ENCODE data around the gene BCAP29. TPM values are rescaled to one million over a fixed set of nuclear protein-coding genes. Genes with fewer than 3 reads are reported as not detected.

Gene BCAP29
- total RNA-seq, 1 donor from 2014 or later = 49.6 TPM

- no peak for DNase-seq (ENCODE audit: low read depth in 2 of 2)
Measured at GRCh38 chr7:107666790-107667189, 86.7 kb downstream of the BCAP29 start.

DNA sequence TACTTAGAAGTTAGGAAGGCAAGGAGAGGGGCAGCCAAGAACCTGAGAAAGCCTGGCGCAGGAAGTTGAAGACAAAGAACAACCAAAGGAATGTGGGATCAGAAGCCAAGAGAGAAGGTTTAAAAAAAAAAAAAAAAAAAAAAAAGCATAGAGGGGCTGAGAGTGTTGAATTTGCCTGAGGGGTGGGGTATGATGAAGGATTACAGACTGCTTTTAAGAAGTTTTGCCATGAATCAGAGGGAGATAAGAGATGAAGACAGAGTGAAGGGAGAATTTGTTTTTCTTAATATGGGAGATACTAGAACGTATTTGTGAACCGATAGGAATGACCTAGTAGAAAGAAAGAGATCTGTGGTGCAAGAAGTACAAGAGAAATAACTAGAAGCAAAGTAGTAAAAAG lies 87.3 kb downstream of the BCAP29 start:
- no peak for DNase-seq (ENCODE audit: low read depth in 2 of 2)

GRCh38 chr7:107668296-107668695 lies 88.2 kb downstream of the BCAP29 start:
- no peak for DNase-seq (ENCODE audit: low read depth in 2 of 2)

Other genes with a start within 250 kb of the BCAP29 start
- not detected in 2 replicates for gene GPR22, start 110.2 kb upstream of the BCAP29 start, total RNA-seq
- 17.8 and 18.6 TPM in 2 replicates for gene COG5, start 16.3 kb upstream of the BCAP29 start, total RNA-seq
- gene DUS4L, start 16.3 kb upstream of the BCAP29 start, total RNA-seq = 3.5 and 4.1 TPM in 2 replicates
- 10.4 and 18.2 TPM in 2 replicates for gene SLC26A4, start 80.6 kb downstream of the BCAP29 start, total RNA-seq
- 11.0 and 16.7 TPM in 2 replicates for gene CBLL1, start 163.9 kb downstream of the BCAP29 start, total RNA-seq
- gene SLC26A3, start 223.0 kb downstream of the BCAP29 start, total RNA-seq = not detected in 2 replicates